Measurements from ENCODE around the gene MLLT10.

The MLLT10 gene

GRCh38 chr10:21662635-21663034 is 128.6 kb downstream of the MLLT10 start:
- Histone ChIP-seq H3K27ac (ENCODE audit: low read depth, low read length) (no peak overlapping the region), H2AK5ac (ENCODE audit: low read length) (no peak overlapping the region), H3K56ac (ENCODE audit: low read length) (no peak overlapping the region), H3K23ac (ENCODE audit: low read length) (no peak overlapping the region), H2BK5ac (ENCODE audit: low read length) (no peak overlapping the region), H3K79me1 (ENCODE audit: low read length) (peaks cover 1% of the 10 kb centered on the region), H3K18ac (ENCODE audit: low read length) (peak overlapping the region; percentile 60), H4K8ac (ENCODE audit: low read depth, low read length) (no peak overlapping the region), H3K4me1 (ENCODE audit: control insufficient read depth, low read depth, low read length) (no peaks in the 10 kb centered on the region), H3K4me3 (ENCODE audit: low read length) (no peak overlapping the region), H3K9ac (ENCODE audit: low read length) (no peak overlapping the region), H3K4ac (ENCODE audit: low read depth, low read length) (no peak overlapping the region), H3K4me2 (ENCODE audit: low read length) (no peak overlapping the region), H3K27me3 (ENCODE audit: insufficient read depth, low read length, poor library complexity) (no peaks in the 10 kb centered on the region), H3K79me2 (ENCODE audit: control insufficient read depth, insufficient read depth, low read length) (peaks cover 4% of the 10 kb centered on the region), H2BK15ac (replicated peaks; ENCODE audit: low read depth) (no peak overlapping the region), H2BK120ac (ENCODE audit: low read depth, low read length) (no peak overlapping the region), H4K5ac (ENCODE audit: low read length) (no peak overlapping the region), H3K36me3 (ENCODE audit: control insufficient read depth, insufficient read depth, low read length) (no peaks in the 10 kb centered on the region)
- no peak for DNase-seq
- no CpG with 5 or more reads among the region's 2 CpGs for WGBS (ENCODE audit: extremely low coverage, insufficient coverage, low lambda C conversion rate)

GRCh38 chr10:21668831-21669230 is 134.8 kb downstream of the MLLT10 start:
- H4K5ac ChIP-seq (ENCODE audit: low read length), result no peak overlapping the region
- H3K4me1 ChIP-seq (ENCODE audit: control insufficient read depth, low read depth, low read length), result no peaks in the 10 kb centered on the region

GRCh38 chr10:21670391-21670790 is 136.4 kb downstream of the MLLT10 start:
- Histone ChIP-seq H3K56ac (ENCODE audit: low read length) (no peak overlapping the region), H4K5ac (ENCODE audit: low read length) (no peak overlapping the region), H2AK5ac (ENCODE audit: low read length) (no peak overlapping the region), H3K18ac (ENCODE audit: low read length) (no peak overlapping the region), H3K4me3 (ENCODE audit: low read length) (no peak overlapping the region), H3K4me1 (ENCODE audit: control insufficient read depth, low read depth, low read length) (no peaks in the 10 kb centered on the region), H3K36me3 (ENCODE audit: control insufficient read depth, insufficient read depth, low read length) (no peaks in the 10 kb centered on the region), H3K9ac (ENCODE audit: low read length) (no peak overlapping the region), H4K8ac (ENCODE audit: low read depth, low read length) (no peak overlapping the region), H3K27ac (ENCODE audit: low read depth, low read length) (no peak overlapping the region), H3K4ac (ENCODE audit: low read depth, low read length) (no peak overlapping the region), H3K4me2 (ENCODE audit: low read length) (no peak overlapping the region), H2BK5ac (ENCODE audit: low read length) (no peak overlapping the region), H2BK15ac (replicated peaks; ENCODE audit: low read depth) (no peak overlapping the region), H3K79me2 (ENCODE audit: control insufficient read depth, insufficient read depth, low read length) (peaks cover 5% of the 10 kb centered on the region), H3K23ac (ENCODE audit: low read length) (no peak overlapping the region), H2BK120ac (ENCODE audit: low read depth, low read length) (no peak overlapping the region), H3K27me3 (ENCODE audit: insufficient read depth, low read length, poor library complexity) (no peaks in the 10 kb centered on the region), H3K79me1 (ENCODE audit: low read length) (no peaks in the 10 kb centered on the region)
- WGBS (ENCODE audit: extremely low coverage, insufficient coverage, low lambda C conversion rate), result no CpG with 5 or more reads among the region's 2 CpGs
- no peak for DNase-seq

More at GRCh38 chr10:21668831-21669230, 134.8 kb downstream of the MLLT10 start:
- Histone ChIP-seq H3K4me2 (ENCODE audit: low read length) (no peak overlapping the region), H3K27me3 (ENCODE audit: insufficient read depth, low read length, poor library complexity) (no peaks in the 10 kb centered on the region), H2BK15ac (replicated peaks; ENCODE audit: low read depth) (no peak overlapping the region), H3K23ac (ENCODE audit: low read length) (no peak overlapping the region), H3K79me2 (ENCODE audit: control insufficient read depth, insufficient read depth, low read length) (peaks cover 5% of the 10 kb centered on the region), H2BK120ac (ENCODE audit: low read depth, low read length) (no peak overlapping the region), H3K36me3 (ENCODE audit: control insufficient read depth, insufficient read depth, low read length) (no peaks in the 10 kb centered on the region), H3K4me3 (ENCODE audit: low read length) (no peak overlapping the region), H3K9ac (ENCODE audit: low read length) (no peak overlapping the region), H3K27ac (ENCODE audit: low read depth, low read length) (no peak overlapping the region), H3K79me1 (ENCODE audit: low read length) (no peaks in the 10 kb centered on the region), H3K4ac (ENCODE audit: low read depth, low read length) (no peak overlapping the region), H3K56ac (ENCODE audit: low read length) (no peak overlapping the region), H2AK5ac (ENCODE audit: low read length) (no peak overlapping the region), H4K8ac (ENCODE audit: low read depth, low read length) (no peak overlapping the region), H2BK5ac (ENCODE audit: low read length) (no peak overlapping the region), H3K18ac (ENCODE audit: low read length) (no peak overlapping the region)
- DNase-seq, result no peak
- WGBS (ENCODE audit: extremely low coverage, insufficient coverage, low lambda C conversion rate), result 100% methylated on average over 1 of the region's 1 CpG

- no peak overlapping the region for H3K9ac ChIP-seq (ENCODE audit: low read length)
- no CpG with 5 or more reads among the region's 2 CpGs for WGBS (ENCODE audit: extremely low coverage, insufficient coverage, low lambda C conversion rate)
These were observed 139.6 kb downstream of the MLLT10 start for GRCh38 chr10:21673668-21674067.

GRCh38 chr10:21675157-21675796 is 141.2 kb downstream of the MLLT10 start:
- Histone ChIP-seq H3K27ac (ENCODE audit: low read depth, low read length) (no peak overlapping the region), H2AK5ac (ENCODE audit: low read length) (no peak overlapping the region), H3K36me3 (ENCODE audit: control insufficient read depth, insufficient read depth, low read length) (no peaks in the 10 kb centered on the region), H3K79me1 (ENCODE audit: low read length) (no peaks in the 10 kb centered on the region), H3K23ac (ENCODE audit: low read length) (no peak overlapping the region), H3K4ac (ENCODE audit: low read depth, low read length) (no peak overlapping the region), H4K5ac (ENCODE audit: low read length) (no peak overlapping the region), H2BK15ac (replicated peaks; ENCODE audit: low read depth) (no peak overlapping the region), H2BK120ac (ENCODE audit: low read depth, low read length) (no peak overlapping the region), H3K27me3 (ENCODE audit: insufficient read depth, low read length, poor library complexity) (no peaks in the 10 kb centered on the region), H3K18ac (ENCODE audit: low read length) (no peak overlapping the region), H3K4me2 (ENCODE audit: low read length) (no peak overlapping the region), H4K8ac (ENCODE audit: low read depth, low read length) (no peak overlapping the region), H3K4me3 (ENCODE audit: low read length) (no peak overlapping the region), H3K56ac (ENCODE audit: low read length) (no peak overlapping the region), H3K9ac (ENCODE audit: low read length) (no peak overlapping the region), H3K79me2 (ENCODE audit: control insufficient read depth, insufficient read depth, low read length) (no peaks in the 10 kb centered on the region), H2BK5ac (ENCODE audit: low read length) (no peak overlapping the region), H3K4me1 (ENCODE audit: control insufficient read depth, low read depth, low read length) (no peaks in the 10 kb centered on the region)
- WGBS (ENCODE audit: extremely low coverage, insufficient coverage, low lambda C conversion rate), result no CpG with 5 or more reads among the region's 2 CpGs
- peak; percentile 60 for DNase-seq

More at GRCh38 chr10:21673668-21674067, 139.6 kb downstream of the MLLT10 start:
- no peak overlapping the region for H3K4me2 ChIP-seq (ENCODE audit: low read length)
- no peak overlapping the region for H4K5ac ChIP-seq (ENCODE audit: low read length)
- no peak overlapping the region for H2BK5ac ChIP-seq (ENCODE audit: low read length)
- no peak overlapping the region for H3K56ac ChIP-seq (ENCODE audit: low read length)
- H3K18ac ChIP-seq (ENCODE audit: low read length), result no peak overlapping the region
- no peak overlapping the region for H4K8ac ChIP-seq (ENCODE audit: low read depth, low read length)
- H3K27me3 ChIP-seq (ENCODE audit: insufficient read depth, low read length, poor library complexity), result no peaks in the 10 kb centered on the region
- H3K4me3 ChIP-seq (ENCODE audit: low read length), result no peak overlapping the region
- H2AK5ac ChIP-seq (ENCODE audit: low read length), result no peak overlapping the region
- H3K4me1 ChIP-seq (ENCODE audit: control insufficient read depth, low read depth, low read length), result no peaks in the 10 kb centered on the region
- no peak overlapping the region for H2BK120ac ChIP-seq (ENCODE audit: low read depth, low read length)
- H3K36me3 ChIP-seq (ENCODE audit: control insufficient read depth, insufficient read depth, low read length), result no peaks in the 10 kb centered on the region
- DNase-seq, result no peak
- peak overlapping the region; percentile 47 for H3K27ac ChIP-seq (ENCODE audit: low read depth, low read length)
- H3K4ac ChIP-seq (ENCODE audit: low read depth, low read length), result no peak overlapping the region
- peaks cover 1% of the 10 kb centered on the region for H3K79me2 ChIP-seq (ENCODE audit: control insufficient read depth, insufficient read depth, low read length)
- no peak overlapping the region for H3K23ac ChIP-seq (ENCODE audit: low read length)
- H2BK15ac ChIP-seq (replicated peaks; ENCODE audit: low read depth), result no peak overlapping the region
- H3K79me1 ChIP-seq (ENCODE audit: low read length), result no peaks in the 10 kb centered on the region

GRCh38 chr10:21677551-21677950 is 143.5 kb downstream of the MLLT10 start:
- Histone ChIP-seq H3K23ac (ENCODE audit: low read length) (no peak overlapping the region), H2BK15ac (replicated peaks; ENCODE audit: low read depth) (no peak overlapping the region), H4K5ac (ENCODE audit: low read length) (no peak overlapping the region), H3K9ac (ENCODE audit: low read length) (no peak overlapping the region), H3K56ac (ENCODE audit: low read length) (no peak overlapping the region), H3K4ac (ENCODE audit: low read depth, low read length) (no peak overlapping the region), H3K27ac (ENCODE audit: low read depth, low read length) (no peak overlapping the region), H3K79me1 (ENCODE audit: low read length) (no peaks in the 10 kb centered on the region), H3K18ac (ENCODE audit: low read length) (no peak overlapping the region), H3K4me3 (ENCODE audit: low read length) (no peak overlapping the region), H3K4me2 (ENCODE audit: low read length) (no peak overlapping the region), H2BK5ac (ENCODE audit: low read length) (no peak overlapping the region), H2AK5ac (ENCODE audit: low read length) (no peak overlapping the region), H2BK120ac (ENCODE audit: low read depth, low read length) (no peak overlapping the region), H3K36me3 (ENCODE audit: control insufficient read depth, insufficient read depth, low read length) (no peaks in the 10 kb centered on the region), H3K4me1 (ENCODE audit: control insufficient read depth, low read depth, low read length) (no peaks in the 10 kb centered on the region), H3K79me2 (ENCODE audit: control insufficient read depth, insufficient read depth, low read length) (no peaks in the 10 kb centered on the region), H4K8ac (ENCODE audit: low read depth, low read length) (no peak overlapping the region), H3K27me3 (ENCODE audit: insufficient read depth, low read length, poor library complexity) (no peaks in the 10 kb centered on the region)
- no CpG with 5 or more reads among the region's 3 CpGs for WGBS (ENCODE audit: extremely low coverage, insufficient coverage, low lambda C conversion rate)
- no peak for DNase-seq
